ENCODE data around the gene CHI3L2.

DNA sequence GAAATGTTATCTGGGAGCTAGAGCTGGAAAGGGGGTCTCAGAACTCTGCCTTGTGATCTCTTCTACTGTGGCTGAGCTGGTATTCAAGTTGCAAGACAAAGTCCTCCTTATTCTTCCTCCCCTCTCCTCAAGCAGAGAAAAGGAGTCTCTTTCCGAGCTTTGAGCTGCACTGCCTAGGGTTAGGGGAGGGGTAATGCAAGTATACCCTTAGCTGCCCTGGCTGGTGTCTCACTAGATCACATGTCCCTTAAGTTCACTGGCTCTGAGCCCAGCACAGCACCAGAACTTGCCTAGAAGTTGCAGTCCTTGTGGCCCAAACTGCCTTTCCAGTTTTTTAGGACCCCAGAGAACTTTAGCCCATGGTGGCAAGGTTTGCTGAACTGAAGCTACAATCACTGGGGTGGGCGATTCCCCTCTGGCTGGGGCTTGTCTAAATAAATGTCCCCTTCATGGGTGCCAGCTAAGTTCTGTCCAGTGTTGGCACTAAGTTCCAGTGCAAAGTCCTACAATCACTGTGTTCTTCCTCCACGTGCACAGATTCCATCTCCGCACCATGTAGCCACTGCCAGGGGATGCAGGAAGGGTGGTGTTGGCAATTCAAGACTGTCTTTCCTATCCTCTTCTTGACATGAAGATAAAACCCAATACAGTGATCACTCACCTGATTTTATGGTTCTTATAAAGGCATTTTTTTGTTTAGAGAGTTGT, 40.4 kb downstream of the CHI3L2 start:
- TF ChIP-seq EP300 (IDR thresholded peaks at IDR 0.05), result no peak
- TF ChIP-seq, protein P1, sequence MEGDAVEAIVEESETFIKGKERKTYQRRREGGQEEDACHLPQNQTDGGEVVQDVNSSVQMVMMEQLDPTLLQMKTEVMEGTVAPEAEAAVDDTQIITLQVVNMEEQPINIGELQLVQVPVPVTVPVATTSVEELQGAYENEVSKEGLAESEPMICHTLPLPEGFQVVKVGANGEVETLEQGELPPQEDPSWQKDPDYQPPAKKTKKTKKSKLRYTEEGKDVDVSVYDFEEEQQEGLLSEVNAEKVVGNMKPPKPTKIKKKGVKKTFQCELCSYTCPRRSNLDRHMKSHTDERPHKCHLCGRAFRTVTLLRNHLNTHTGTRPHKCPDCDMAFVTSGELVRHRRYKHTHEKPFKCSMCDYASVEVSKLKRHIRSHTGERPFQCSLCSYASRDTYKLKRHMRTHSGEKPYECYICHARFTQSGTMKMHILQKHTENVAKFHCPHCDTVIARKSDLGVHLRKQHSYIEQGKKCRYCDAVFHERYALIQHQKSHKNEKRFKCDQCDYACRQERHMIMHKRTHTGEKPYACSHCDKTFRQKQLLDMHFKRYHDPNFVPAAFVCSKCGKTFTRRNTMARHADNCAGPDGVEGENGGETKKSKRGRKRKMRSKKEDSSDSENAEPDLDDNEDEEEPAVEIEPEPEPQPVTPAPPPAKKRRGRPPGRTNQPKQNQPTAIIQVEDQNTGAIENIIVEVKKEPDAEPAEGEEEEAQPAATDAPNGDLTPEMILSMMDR (IDR thresholded peaks at IDR 0.05), result no peak
- no peak for TF ChIP-seq POLR2A (IDR thresholded peaks at IDR 0.05)
